B cell (primary cell): ENCODE results near the gene GRB10.

ENCODE experiments used
- CTCF ChIP-seq: fragments of 200-600 bp; IDR thresholded peaks from one replicate; pipeline ENCODE4 v1.8.0; 2022; ENCODE audit warnings: antibody characterized with exemption, mild to moderate bottlenecking
- EZH2 ChIP-seq: IDR thresholded peaks from 2 replicates; pipeline ENCODE4 v1.6.1; 2012; ENCODE audit warnings: borderline replicate concordance, low read depth, mild to moderate bottlenecking, moderate library complexity, low read length; ENCODE audit not compliant: insufficient read depth, poor library complexity, severe bottlenecking

- TF ChIP-seq CTCF (no peak), EZH2 (no peak)
Observed at GRCh38 chr7:50728184-50728583, 54.5 kb downstream of the GRB10 start.
